Uterus (tissue), 4 donors: ENCODE measurements around the gene MGARP. TPM values are rescaled to one million over a fixed set of nuclear protein-coding genes. Genes with fewer than 3 reads are reported as not detected.
"Not testable (repeated sequence)": the region's sequence is repeated elsewhere in the genome, so short reads cannot be mapped to it uniquely, and the experiment has no call there.

ENCODE experiments used
- DNase-seq, 2 donors: peaks; one replicate each; pipeline ENCODE4 v3.0.0-alpha.2; 2019 to 2020
- H3K27ac ChIP-seq, 2 donors: fragments of 200-600 bp; sonication (generic); 1 replicate in 1 of 2; 2 replicates in 1 of 2; pipeline ENCODE4 v1.5.1; 2016 to 2018
- H3K27me3 ChIP-seq, 2 donors: fragments of 200-600 bp; sonication (generic); one replicate each; pipeline ENCODE4 v1.5.1; 2018 to 2019; ENCODE audit warnings: control low read depth in 1 of 2
- H3K36me3 ChIP-seq, 2 donors: fragments of 200-600 bp; sonication (generic); one replicate each; pipeline ENCODE4 v1.5.1; 2019; ENCODE audit warnings: control low read depth in 1 of 2
- H3K4me1 ChIP-seq, 2 donors: fragments of 200-600 bp; sonication (generic); one replicate each; pipeline ENCODE4 v1.5.1; 2018 to 2019; ENCODE audit warnings: control low read depth in 1 of 2
- H3K4me3 ChIP-seq, 2 donors: fragments of 200-600 bp; sonication (generic); 1 replicate in 1 of 2; 2 replicates in 1 of 2; pipeline ENCODE4 v1.5.1; 2018 to 2019; ENCODE audit warnings: mild to moderate bottlenecking in 1 of 2
- H3K9me3 ChIP-seq, 2 donors: fragments of 200-600 bp; sonication (generic); one replicate each; pipeline ENCODE4 v1.5.1; 2019; ENCODE audit warnings: control low read depth in 1 of 2
- POLR2A ChIP-seq, 2 donors: fragments of 450-650 bp; IDR thresholded peaks; one replicate each; pipeline ENCODE4 v1.6.1; 2016; ENCODE audit warnings: antibody characterized with exemption in 2 of 2, mild to moderate bottlenecking in 1 of 2, moderate library complexity in 1 of 2
- intact Hi-C: fragments of 100-400 bp; cut with DNase I; formaldehyde crosslinking; loops from one replicate; pipeline ENCODE4 v1.15.1; 2023; ENCODE audit warnings: low total_unique reads
- total RNA-seq, 4 donors: library from RNA; depleted of rRNA in 3 of 4; stranded (reverse); fragments of >200 nt in 3 of 4; gene quantifications; one replicate each; pipeline versions ENCODE4 v1.1.0 to v1.2.4, GENCODE V29; 2014 to 2023
- TF ChIP-seq, protein P1 (sequence below), 4 experiments: fragments of 200-600 bp in 2 of 4; fragments of 450-650 bp in 2 of 4; sonication (generic) in 2 of 4; IDR thresholded peaks; one replicate each; pipeline ENCODE4 v1.5.1; 2016 to 2019; ENCODE audit warnings: antibody characterized with exemption in 4 of 4, mild to moderate bottlenecking in 2 of 4, moderate library complexity in 1 of 4
- donor health status: DM: yes; HTN: yes; CAD: no.

The MGARP gene
- total RNA-seq, 4 donors from 2014 or later: 0.29 to 9.0 (median 3.2) TPM; not detected in 1

DNA sequence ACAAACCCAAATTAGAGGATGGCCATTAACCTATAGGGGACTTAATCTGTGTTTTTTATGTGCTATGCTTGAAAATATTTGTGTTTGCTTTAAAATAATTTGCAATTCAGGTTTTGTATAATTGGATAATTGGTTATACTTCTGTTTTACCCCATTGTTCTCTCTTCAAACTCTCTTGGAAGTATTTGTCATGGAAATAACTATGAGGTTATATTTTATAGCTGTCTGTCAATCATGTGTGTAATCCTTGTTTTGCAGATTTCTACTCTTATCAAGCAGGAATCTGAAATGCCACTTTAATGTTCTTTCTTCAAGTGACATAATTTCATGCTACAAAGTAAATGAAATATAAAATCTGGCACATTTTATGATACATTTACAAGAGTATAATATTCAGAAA, 37.6 kb upstream of the MGARP start:
- intact Hi-C loops: no loop called here
- H3K27ac ChIP-seq: no peak overlapping the region
- no peak overlapping the region for H3K4me3 ChIP-seq
- DNase-seq: no peak
- no peak for TF ChIP-seq POLR2A (IDR thresholded peaks at IDR 0.05)
- TF ChIP-seq, protein P1, sequence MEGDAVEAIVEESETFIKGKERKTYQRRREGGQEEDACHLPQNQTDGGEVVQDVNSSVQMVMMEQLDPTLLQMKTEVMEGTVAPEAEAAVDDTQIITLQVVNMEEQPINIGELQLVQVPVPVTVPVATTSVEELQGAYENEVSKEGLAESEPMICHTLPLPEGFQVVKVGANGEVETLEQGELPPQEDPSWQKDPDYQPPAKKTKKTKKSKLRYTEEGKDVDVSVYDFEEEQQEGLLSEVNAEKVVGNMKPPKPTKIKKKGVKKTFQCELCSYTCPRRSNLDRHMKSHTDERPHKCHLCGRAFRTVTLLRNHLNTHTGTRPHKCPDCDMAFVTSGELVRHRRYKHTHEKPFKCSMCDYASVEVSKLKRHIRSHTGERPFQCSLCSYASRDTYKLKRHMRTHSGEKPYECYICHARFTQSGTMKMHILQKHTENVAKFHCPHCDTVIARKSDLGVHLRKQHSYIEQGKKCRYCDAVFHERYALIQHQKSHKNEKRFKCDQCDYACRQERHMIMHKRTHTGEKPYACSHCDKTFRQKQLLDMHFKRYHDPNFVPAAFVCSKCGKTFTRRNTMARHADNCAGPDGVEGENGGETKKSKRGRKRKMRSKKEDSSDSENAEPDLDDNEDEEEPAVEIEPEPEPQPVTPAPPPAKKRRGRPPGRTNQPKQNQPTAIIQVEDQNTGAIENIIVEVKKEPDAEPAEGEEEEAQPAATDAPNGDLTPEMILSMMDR (IDR thresholded peaks at IDR 0.05): no peak
- H3K9me3 ChIP-seq: no peaks in the 10 kb centered on the region
- no peaks in the 10 kb centered on the region for H3K36me3 ChIP-seq
- H3K27me3 ChIP-seq: no peaks in the 10 kb centered on the region
- no peaks in the 10 kb centered on the region for H3K4me1 ChIP-seq

DNA sequence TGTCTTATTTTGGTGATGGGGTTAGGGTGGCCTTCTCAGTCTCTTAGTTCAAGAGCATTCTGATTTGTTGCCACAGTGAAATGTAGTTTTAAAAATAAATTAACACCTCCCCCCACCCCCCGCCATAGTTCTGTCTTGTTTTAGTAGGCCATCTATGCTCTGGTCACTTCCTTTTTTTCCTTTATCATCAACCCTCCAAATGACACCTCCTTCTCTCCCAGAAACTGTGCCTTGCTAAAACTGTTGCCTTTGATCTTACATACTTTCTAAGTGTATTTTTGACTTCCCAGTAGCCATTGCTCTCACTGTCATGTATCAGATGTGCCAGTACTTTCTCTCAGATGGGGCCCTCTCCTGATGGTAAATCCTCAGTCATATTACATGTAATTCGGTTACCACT, 36.7 kb upstream of the MGARP start:
- Histone ChIP-seq H3K27me3 (no peaks in the 10 kb centered on the region), H3K36me3 (no peaks in the 10 kb centered on the region), H3K9me3 (no peaks in the 10 kb centered on the region), H3K27ac (no peak overlapping the region), H3K4me3 (no peak overlapping the region), H3K4me1 (peaks cover 0 to 8% of the 10 kb centered on the region in 2 donors)
- intact Hi-C loops: no loop called here
- TF ChIP-seq, protein P1 (IDR thresholded peaks at IDR 0.05): no peak
- no peak for TF ChIP-seq POLR2A (IDR thresholded peaks at IDR 0.05)
- DNase-seq: no peak

- intact Hi-C loops: no loop called here
- Histone ChIP-seq H3K4me1 (peaks cover 0 to 10% of the 10 kb centered on the region in 2 donors), H3K27ac (peak overlapping the region in 1 of 2 donors; percentile 5)
Observed at GRCh38 chr4:139315221-139315675, 35.2 kb upstream of the MGARP start.

GRCh38 chr4:139314047-139314800, 34.2 kb upstream of the MGARP start:
- Histone ChIP-seq H3K36me3 (no peaks in the 10 kb centered on the region), H3K27ac (no peak overlapping the region), H3K4me3 (no peak overlapping the region), H3K27me3 (no peaks in the 10 kb centered on the region), H3K9me3 (no peaks in the 10 kb centered on the region), H3K4me1 (peaks cover 0 to 10% of the 10 kb centered on the region in 2 donors)
- no peak for DNase-seq
- intact Hi-C loops: no loop called here
- TF ChIP-seq, protein P1 (IDR thresholded peaks at IDR 0.05): no peak
- TF ChIP-seq POLR2A (IDR thresholded peaks at IDR 0.05): no peak

More at GRCh38 chr4:139315221-139315675, 35.2 kb upstream of the MGARP start:
- Histone ChIP-seq H3K36me3 (no peaks in the 10 kb centered on the region), H3K27me3 (no peaks in the 10 kb centered on the region), H3K4me3 (no peak overlapping the region), H3K9me3 (no peaks in the 10 kb centered on the region)
- TF ChIP-seq POLR2A (IDR thresholded peaks at IDR 0.05): no peak
- TF ChIP-seq, protein P1 (IDR thresholded peaks at IDR 0.05): no peak
- no peak for DNase-seq

DNA sequence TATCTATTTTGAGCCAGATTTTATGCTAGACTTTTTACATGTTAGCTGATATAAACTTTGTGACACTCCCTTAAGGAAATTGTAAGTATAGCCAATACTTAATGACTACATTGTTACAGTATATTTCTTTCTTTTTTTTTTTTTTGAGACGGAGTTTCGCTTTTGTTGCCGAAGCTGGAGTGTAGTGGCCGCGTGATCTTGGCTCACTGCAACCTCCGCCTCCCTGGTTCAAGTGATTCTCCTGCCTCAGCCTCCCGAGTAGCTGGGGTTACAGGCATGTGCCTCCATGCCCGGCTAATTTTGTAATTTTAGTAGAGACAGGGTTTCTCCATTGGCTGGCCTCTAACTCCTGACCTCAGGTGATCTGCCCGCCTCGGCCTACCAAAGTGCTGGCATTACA, 33.4 kb upstream of the MGARP start:
- H3K9me3 ChIP-seq, H3K4me1 ChIP-seq, DNase-seq, H3K36me3 ChIP-seq, H3K27me3 ChIP-seq, H3K27ac ChIP-seq, intact Hi-C loops, H3K4me3 ChIP-seq: not testable (repeated sequence)
